H1 (cell line): ENCODE results near the gene MAMSTR. TPM values are rescaled to one million over a fixed set of nuclear protein-coding genes. Genes with fewer than 3 reads are reported as not detected.
A peak's percentile ranks its signal among the peaks of the same experiment; 100 is the strongest.

Experiments used
- CTCF ChIA-PET: fragments of 300-600 bp; sonication (Branson Sonifier 250); formaldehyde crosslinking; loops from one replicate; lab custom pipeline; 2021; ENCODE audit not compliant: partially characterized antibody; lab: Charles Lee
- POLR2A ChIA-PET: fragments of 300-600 bp; sonication (Branson Sonifier 250); formaldehyde crosslinking; loops from one replicate; lab custom pipeline; 2021; ENCODE audit warnings: inconsistent platforms; ENCODE audit not compliant: partially characterized antibody; lab: Charles Lee
- DNase-seq, 2 experiments: peaks; one replicate each; pipeline versions ENCODE4 v3.0.0 to v3.0.0-alpha.2; 2010 to 2022; ENCODE audit warnings: low spot score in 2 of 2, low read depth in 1 of 2, mixed read lengths in 1 of 2
- FAIRE-seq: peaks from 2 replicates; lab custom pipeline; 2011; peaks lifted over from hg19 to GRCh38; lab: Jason Lieb, UNC
- H2AFZ ChIP-seq: 2 replicates; pipeline ENCODE4 v1.8.1; 2012; ENCODE audit warnings: low read length, inconsistent platforms
- H2AK5ac ChIP-seq: 2 replicates; pipeline ENCODE4 v1.6.1; 2013; ENCODE audit warnings: low read depth, low read length
- H2BK120ac ChIP-seq: replicated peaks from 2 replicates; pipeline ENCODE3; 2013; ENCODE audit warnings: low read depth, low read length, inconsistent platforms
- H2BK12ac ChIP-seq: 2 replicates; pipeline ENCODE4 v1.6.1; 2013; ENCODE audit warnings: low read depth, low read length
- H2BK15ac ChIP-seq: 2 replicates; pipeline ENCODE4 v1.6.1; 2013; ENCODE audit warnings: low read length
- H2BK20ac ChIP-seq: 2 replicates; pipeline ENCODE4 v1.6.1; 2013; ENCODE audit warnings: low read length
- H2BK5ac ChIP-seq: 2 replicates; pipeline ENCODE4 v1.6.1; 2013; ENCODE audit warnings: low read depth, low read length
- H3K14ac ChIP-seq: 2 replicates; pipeline ENCODE4 v1.6.1; 2013; ENCODE audit warnings: inconsistent platforms; ENCODE audit not compliant: insufficient read length
- H3K18ac ChIP-seq: 2 replicates; pipeline ENCODE4 v1.6.1; 2013; ENCODE audit warnings: low read length; ENCODE audit errors: extremely low read depth
- H3K23ac ChIP-seq: 2 replicates; pipeline ENCODE4 v1.6.1; 2013; ENCODE audit warnings: inconsistent platforms; ENCODE audit not compliant: insufficient read length
- H3K23me2 ChIP-seq: 2 replicates; pipeline ENCODE4 v1.6.1; 2013; ENCODE audit warnings: low read depth, low read length
- H3K27ac ChIP-seq: 2 replicates; pipeline ENCODE4 v1.6.1; 2011; ENCODE audit warnings: low read depth, low read length, inconsistent platforms
- H3K27me3 ChIP-seq, 4 experiments: replicated peaks in 1 of 4; 1 replicate in 1 of 4; 2 replicates in 3 of 4; pipeline versions ENCODE4 v1.6.1 to v1.8.1; 2011 to 2013; ENCODE audit warnings: low read length in 3 of 4, mild to moderate bottlenecking in 3 of 4, inconsistent platforms in 2 of 4, mixed read lengths in 2 of 4, moderate library complexity in 1 of 4; ENCODE audit not compliant: control insufficient read depth in 3 of 4, insufficient read depth in 3 of 4; ENCODE audit errors: extremely low read depth in 1 of 4
- H3K36me3 ChIP-seq, 4 experiments: 2 replicates each; pipeline versions ENCODE4 v1.6.1 to v1.8.1; 2011 to 2013; ENCODE audit warnings: mild to moderate bottlenecking in 4 of 4, low read length in 3 of 4, moderate library complexity in 2 of 4, control low read depth in 1 of 4, inconsistent platforms in 1 of 4; ENCODE audit not compliant: insufficient read depth in 4 of 4, control insufficient read depth in 2 of 4
- H3K4ac ChIP-seq: replicated peaks from 2 replicates; pipeline ENCODE3; 2013; ENCODE audit warnings: low read length, low read depth, mixed read lengths, inconsistent platforms; ENCODE audit not compliant: insufficient read length
- H3K4me1 ChIP-seq, 4 experiments: replicated peaks in 1 of 4; 1 replicate in 1 of 4; 2 replicates in 3 of 4; pipeline versions ENCODE4 v1.6.1 to v1.8.1; 2011 to 2013; ENCODE audit warnings: low read length in 3 of 4, inconsistent platforms in 2 of 4, mixed read lengths in 1 of 4; ENCODE audit not compliant: insufficient read depth in 4 of 4, control insufficient read depth in 3 of 4
- H3K4me2 ChIP-seq, 2 experiments: 2 replicates each; pipeline versions ENCODE4 v1.6.1 to v1.8.1; 2011 to 2013; ENCODE audit warnings: low read depth in 2 of 2, low read length in 2 of 2, control low read depth in 1 of 2, inconsistent platforms in 1 of 2, mild to moderate bottlenecking in 1 of 2; ENCODE audit not compliant: insufficient read depth in 1 of 2
- H3K4me3 ChIP-seq, 4 experiments: fragments of 200-600, 300-600 bp in 1 of 4; sonication (generic), shearing (Covaris generic), sonication (Bioruptor Twin) in 1 of 4; 2 replicates each; pipeline versions ENCODE4 v1.5.1 to v1.8.1; 2011 to 2016; ENCODE audit warnings: low read length in 4 of 4, low read depth in 3 of 4, control low read depth in 2 of 4, inconsistent platforms in 2 of 4, mild to moderate bottlenecking in 2 of 4, mixed read lengths in 1 of 4, moderate library complexity in 1 of 4; ENCODE audit not compliant: insufficient read depth in 2 of 4; ENCODE audit errors: extremely low read depth in 1 of 4
- H3K56ac ChIP-seq: replicated peaks from 2 replicates; pipeline ENCODE3; 2013; ENCODE audit warnings: low read depth, mild to moderate bottlenecking, mixed read lengths, low read length, inconsistent platforms; ENCODE audit not compliant: insufficient read length
- H3K79me1 ChIP-seq: 2 replicates; pipeline ENCODE4 v1.6.1; 2013; ENCODE audit warnings: low read depth, low read length, control low read depth
- H3K79me2 ChIP-seq, 2 experiments: 2 replicates each; pipeline versions ENCODE4 v1.6.1 to v1.8.1; 2012 to 2013; ENCODE audit warnings: low read length in 2 of 2, mild to moderate bottlenecking in 2 of 2, inconsistent platforms in 1 of 2; ENCODE audit not compliant: insufficient read depth in 2 of 2, control insufficient read depth in 1 of 2
- H3K9ac ChIP-seq, 4 experiments: replicated peaks in 1 of 4; 1 replicate in 1 of 4; 2 replicates in 3 of 4; pipeline versions ENCODE4 v1.6.1 to v1.8.1; 2011 to 2013; ENCODE audit warnings: low read depth in 3 of 4, low read length in 3 of 4, control low read depth in 2 of 4, mild to moderate bottlenecking in 2 of 4, moderate library complexity in 2 of 4, inconsistent platforms in 1 of 4; ENCODE audit errors: extremely low read depth in 1 of 4
- H3K9me3 ChIP-seq, 2 experiments: 2 replicates each; pipeline versions ENCODE4 v1.6.1 to v1.8.1; 2012 to 2013; ENCODE audit warnings: mild to moderate bottlenecking in 2 of 2, moderate library complexity in 2 of 2, control low read depth in 1 of 2, inconsistent platforms in 1 of 2, low read depth in 1 of 2, low read length in 1 of 2, mixed read lengths in 1 of 2; ENCODE audit not compliant: insufficient read depth in 2 of 2
- H4K20me1 ChIP-seq, 2 experiments: replicated peaks in 1 of 2; 2 replicates each; pipeline versions ENCODE3 to v1.8.1; 2011 to 2013; ENCODE audit warnings: inconsistent platforms in 2 of 2, low read length in 2 of 2, mild to moderate bottlenecking in 1 of 2; ENCODE audit not compliant: insufficient read depth in 2 of 2, control insufficient read depth in 1 of 2
- H4K5ac ChIP-seq: 2 replicates; pipeline ENCODE4 v1.6.1; 2013; ENCODE audit warnings: low read length, low read depth, mixed read lengths, inconsistent platforms; ENCODE audit not compliant: insufficient read length
- H4K8ac ChIP-seq: 2 replicates; pipeline ENCODE4 v1.8.0; 2013; ENCODE audit warnings: mild to moderate bottlenecking, moderate library complexity, low read length, inconsistent platforms; ENCODE audit not compliant: insufficient read depth; ENCODE audit errors: extremely low read depth
- H4K91ac ChIP-seq: replicated peaks from 2 replicates; pipeline ENCODE3; 2013; ENCODE audit warnings: low read length, mixed read lengths, inconsistent platforms; ENCODE audit not compliant: insufficient read length
- BACH1 ChIP-seq: IDR thresholded peaks from 2 replicates; pipeline ENCODE4 v1.6.1; 2012; ENCODE audit warnings: low read length, improper control_type of control experiment
- CEBPB ChIP-seq: IDR thresholded peaks from 2 replicates; pipeline ENCODE4 v1.6.1; 2012; ENCODE audit warnings: low read depth, low read length
- POLR2A ChIP-seq, 2 experiments: IDR thresholded peaks; 1 replicate in 1 of 2; 2 replicates in 1 of 2; pipeline ENCODE4 v1.6.1; 2011; ENCODE audit warnings: low read depth in 2 of 2, low read length in 2 of 2, mild to moderate bottlenecking in 2 of 2; ENCODE audit errors: control extremely low read depth in 1 of 2
- SP1 ChIP-seq: IDR thresholded peaks from 2 replicates; pipeline ENCODE4 v1.6.1; 2011; ENCODE audit warnings: low read depth, low read length
- TBP ChIP-seq: IDR thresholded peaks from 2 replicates; pipeline ENCODE4 v1.6.1; 2011; ENCODE audit warnings: low read depth, low read length, improper control_type of control experiment
- WGBS, 2 experiments: shearing (Covaris generic) in 1 of 2; methylation state at CpG; one replicate each; pipeline versions ENCODE4 v1.1.6 to v1.1.7; 2013 to 2015; ENCODE audit warnings: low lambda C conversion rate in 2 of 2, mixed read lengths in 2 of 2, inconsistent platforms in 1 of 2, low coverage in 1 of 2, missing lambda C conversion rate in 1 of 2; ENCODE audit not compliant: insufficient replicate concordance in 2 of 2, insufficient coverage in 1 of 2, insufficient read length in 1 of 2; ENCODE audit errors: extremely low coverage in 1 of 2, missing lambda C conversion rate in 1 of 2; 5-methylcytosine and 5-hydroxymethylcytosine counted together
- polyA plus RNA-seq, 7 experiments: library from polyadenylated mRNA; depleted of rRNA in 3 of 7; stranded (reverse) in 5 of 7; unstranded in 2 of 7; fragments of >200 nt in 5 of 7; fragments of 200-250 nt in 2 of 7; gene quantifications; 1 replicate in 5 of 7; 2 replicates in 1 of 7; 4 replicates in 1 of 7; pipeline versions ENCODE4 v1.2.1 to v1.2.3, GENCODE V29; 2011 to 2013; ENCODE audit warnings: missing spikeins in 2 of 7, mixed read lengths in 2 of 7
- total RNA-seq: library from RNA; stranded (reverse); fragmentation: NEBNext Ultra II Directional; extraction: Animal tissue kit (Norgen Biotek cat#: 25700); gene quantifications from 2 replicates; pipeline ENCODE4 v1.2.1, GENCODE V29; 2021
- TF ChIP-seq, protein P1 (sequence below): IDR thresholded peaks from 2 replicates; pipeline ENCODE4 v1.6.1; 2012; ENCODE audit warnings: inconsistent platforms

Gene MAMSTR
- total and polyA plus RNA-seq, 2 of the 8 experiments (the other 6 are each of a cell fraction or from before 2014, with no cell fraction given), result 2.0 to 2.3 TPM

DNA sequence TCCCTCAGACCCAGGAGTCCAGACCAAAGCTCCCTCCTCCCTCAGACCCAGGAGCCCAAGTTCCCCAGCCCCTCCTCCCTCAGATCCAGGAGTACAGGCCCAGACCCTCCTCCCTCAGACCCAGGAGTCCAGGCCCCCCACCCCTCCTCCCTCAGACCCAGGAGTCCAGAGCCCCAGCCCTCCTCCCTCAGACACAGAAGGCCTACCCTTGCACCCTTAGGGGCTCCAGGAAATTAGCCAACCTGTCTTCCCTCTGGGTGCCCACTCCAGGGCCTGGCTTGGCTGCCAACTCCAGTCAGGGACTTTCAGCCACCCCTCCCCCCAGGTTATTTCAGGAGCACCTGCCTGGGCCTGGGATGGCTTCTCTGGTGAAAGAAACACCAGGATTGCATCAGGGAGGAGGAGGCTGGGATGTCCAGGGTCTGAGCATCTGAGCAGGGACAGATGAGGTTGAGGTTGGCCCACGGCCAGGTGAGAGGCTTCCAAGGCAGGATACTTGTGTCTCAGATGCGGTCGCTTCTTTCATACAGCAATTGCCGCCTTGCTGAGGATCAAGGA is 35.6 kb upstream of the MAMSTR start, which contains the start of gene FGF21:
Gene FGF21 (plus strand): TSS at position 441 of the 558 bp plus-strand sequence. CDS start 713 bp downstream, outside the sequence.
- no peak within 1 kb of the TSS for H3K23ac ChIP-seq
- H4K8ac ChIP-seq, result peak within 1 kb of the TSS; percentile 39; the same call in 1 of the 2 replicates
- CTCF ChIA-PET, result interaction anchor here (1.5 to 1.6 kb wide), 2 partner anchors 33 to 40 kb away, joined by 4 to 5 read pairs; no protein-coding TSS in a partner anchor
- peak within 1 kb of the TSS; percentile 52 for H4K91ac ChIP-seq
- H3K23me2 ChIP-seq, result peaks cover 12% of the 10 kb centered on the region
- peaks cover 3 to 25% (median 18%) of the 10 kb centered on the region in 4 experiments for H3K4me1 ChIP-seq
- peak within 1 kb of the TSS in 1 of 4 experiments; percentile 36; a peak in 1 of 8 replicates for H3K4me3 ChIP-seq
- peak within 1 kb of the TSS; percentile 57 for H3K56ac ChIP-seq
- peak within 1 kb of the TSS; percentile 80; the same call in 1 of the 2 replicates for H2BK20ac ChIP-seq
- DNase-seq (no peak), FAIRE-seq (no peak)
- peaks cover 3 to 19% of the 10 kb centered on the region in 2 experiments; a peak in 3 of 4 replicates for H3K79me2 ChIP-seq
- peak within 1 kb of the TSS; percentile 87 for H2BK120ac ChIP-seq
- WGBS, 2 experiments, result 90% methylated on average over 4 of the region's 4 CpGs; no CpG with 5 or more reads in 1 of the 2 experiments
- H3K14ac ChIP-seq, result no peak within 1 kb of the TSS
- peak within 1 kb of the TSS; percentile 14 to 98; a peak in 3 of 4 replicates for H3K4me2 ChIP-seq
- H2AFZ ChIP-seq, result no peak within 1 kb of the TSS
- H2BK12ac ChIP-seq, result peak within 1 kb of the TSS; percentile 94
- no peak within 1 kb of the TSS; the same call in 1 of the 2 replicates for H3K27ac ChIP-seq
- no peaks in the 10 kb centered on the region for H3K27me3 ChIP-seq
- H3K9ac ChIP-seq, result peak within 1 kb of the TSS in 1 of 4 experiments; percentile 43; a peak in 2 of 7 replicates
- H4K5ac ChIP-seq, result peak within 1 kb of the TSS; percentile 70
- H3K9me3 ChIP-seq, result no peaks in the 10 kb centered on the region
- H3K4ac ChIP-seq, result peak within 1 kb of the TSS; percentile 87
- peaks cover 11% of the 10 kb centered on the region for H3K79me1 ChIP-seq
- TF ChIP-seq TBP, result 0 out of 2 replicates have a peak, but pooled peaks have one; percentile 37
- TF ChIP-seq CEBPB, result peak; percentile 80
- no peak for TF ChIP-seq POLR2A (IDR thresholded peaks at IDR 0.05; ENCODE audit: control extremely low read depth in 1 of 2, low read depth in 2 of 2, low read length in 2 of 2)
- TF ChIP-seq BACH1, result no peak
- TF ChIP-seq, protein P1, sequence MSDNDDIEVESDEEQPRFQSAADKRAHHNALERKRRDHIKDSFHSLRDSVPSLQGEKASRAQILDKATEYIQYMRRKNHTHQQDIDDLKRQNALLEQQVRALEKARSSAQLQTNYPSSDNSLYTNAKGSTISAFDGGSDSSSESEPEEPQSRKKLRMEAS, result peak; percentile 73
- 0 out of 2 replicates have a peak, but pooled peaks have one; percentile 22 for TF ChIP-seq SP1
- H3K36me3 ChIP-seq, result peaks cover 5 to 11% (median 8%) of the 10 kb centered on the region in 4 experiments
- POLR2A ChIA-PET, result interaction anchor here (0.6 to 2.4 kb wide), 15 partner anchors 7 to 141 kb away, joined by 3 to 11 read pairs (median 3); partner anchors contain the start of gene FAM83E
- H2AK5ac ChIP-seq, result peak within 1 kb of the TSS; percentile 68
- peak within 1 kb of the TSS; percentile 88; the same call in 1 of the 2 replicates for H2BK15ac ChIP-seq
- H4K20me1 ChIP-seq, result peaks cover 0 to 2% of the 10 kb centered on the region in 2 experiments
- H3K18ac ChIP-seq, result peak within 1 kb of the TSS; percentile 93
- H2BK5ac ChIP-seq, result peak within 1 kb of the TSS; percentile 93
